Coronary artery (tissue), 2 donors: ENCODE data around the gene TMEM132D.

Experiments
- DNase-seq: peaks from one replicate; pipeline ENCODE4 v3.0.0-alpha.2; 2017; ENCODE audit warnings: low spot score
- H3K27ac ChIP-seq, 2 donors: fragments of 200-600 bp; sonication (generic); one replicate each; pipeline ENCODE4 v1.5.1; 2016 to 2019
- H3K4me3 ChIP-seq: fragments of 200-600 bp; sonication (generic); 2 replicates; pipeline ENCODE4 v1.5.1; 2016; ENCODE audit warnings: mild to moderate bottlenecking, moderate library complexity
- TF ChIP-seq, protein P1 (sequence below): fragments of 200-600 bp; sonication (generic); IDR thresholded peaks from one replicate; pipeline ENCODE4 v1.5.1; 2019; ENCODE audit warnings: antibody characterized with exemption

TMEM132D gene

DNA sequence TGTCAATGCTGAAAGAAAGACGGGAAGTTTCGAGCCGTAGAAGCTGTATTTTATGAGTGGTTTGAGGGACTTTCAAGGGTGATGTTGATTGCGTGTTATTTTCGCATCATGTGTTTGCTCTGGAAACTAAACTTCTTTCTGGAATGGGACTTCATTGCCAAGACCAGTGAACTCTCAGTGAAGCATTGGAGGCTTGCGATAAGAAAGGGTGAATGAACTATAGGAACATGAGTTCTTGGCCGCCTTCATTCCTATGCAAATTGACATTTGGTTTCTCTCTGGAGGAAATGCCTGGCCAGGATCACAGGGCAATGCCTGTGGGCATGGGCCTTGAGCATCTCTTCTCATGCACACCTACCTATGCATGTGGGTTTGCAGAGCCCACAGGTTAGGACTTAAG, 677.8 kb downstream of the TMEM132D start:
- no peak for DNase-seq
- H3K4me3 ChIP-seq = no peak overlapping the region
- TF ChIP-seq, protein P1, sequence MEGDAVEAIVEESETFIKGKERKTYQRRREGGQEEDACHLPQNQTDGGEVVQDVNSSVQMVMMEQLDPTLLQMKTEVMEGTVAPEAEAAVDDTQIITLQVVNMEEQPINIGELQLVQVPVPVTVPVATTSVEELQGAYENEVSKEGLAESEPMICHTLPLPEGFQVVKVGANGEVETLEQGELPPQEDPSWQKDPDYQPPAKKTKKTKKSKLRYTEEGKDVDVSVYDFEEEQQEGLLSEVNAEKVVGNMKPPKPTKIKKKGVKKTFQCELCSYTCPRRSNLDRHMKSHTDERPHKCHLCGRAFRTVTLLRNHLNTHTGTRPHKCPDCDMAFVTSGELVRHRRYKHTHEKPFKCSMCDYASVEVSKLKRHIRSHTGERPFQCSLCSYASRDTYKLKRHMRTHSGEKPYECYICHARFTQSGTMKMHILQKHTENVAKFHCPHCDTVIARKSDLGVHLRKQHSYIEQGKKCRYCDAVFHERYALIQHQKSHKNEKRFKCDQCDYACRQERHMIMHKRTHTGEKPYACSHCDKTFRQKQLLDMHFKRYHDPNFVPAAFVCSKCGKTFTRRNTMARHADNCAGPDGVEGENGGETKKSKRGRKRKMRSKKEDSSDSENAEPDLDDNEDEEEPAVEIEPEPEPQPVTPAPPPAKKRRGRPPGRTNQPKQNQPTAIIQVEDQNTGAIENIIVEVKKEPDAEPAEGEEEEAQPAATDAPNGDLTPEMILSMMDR = no peak

DNA sequence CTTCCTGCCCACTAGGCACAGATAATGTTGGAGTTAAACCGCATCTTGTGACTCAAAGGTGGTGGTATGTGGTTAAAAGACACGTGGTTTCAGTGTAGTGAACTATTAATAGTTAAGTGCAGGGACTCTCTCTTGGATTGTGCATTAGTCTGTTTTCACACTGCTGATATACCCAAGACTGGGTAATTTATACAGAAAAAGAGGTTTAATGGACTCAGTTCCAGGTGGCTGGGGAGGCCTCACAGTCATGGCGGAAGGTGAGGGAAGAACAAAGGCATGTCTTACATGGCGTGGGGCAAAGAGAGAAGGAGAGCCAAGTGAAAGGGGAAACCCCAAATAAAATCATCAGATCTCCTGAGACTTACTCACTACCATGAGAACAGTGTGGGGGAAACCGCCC, 688.3 kb downstream of the TMEM132D start:
- DNase-seq = no peak
- no peak overlapping the region for H3K27ac ChIP-seq
- TF ChIP-seq, protein P1 = no peak
- no peak overlapping the region for H3K4me3 ChIP-seq

More for the DNA sequence above, 677.8 kb downstream of the TMEM132D start:
- H3K27ac ChIP-seq = no peak overlapping the region

DNA sequence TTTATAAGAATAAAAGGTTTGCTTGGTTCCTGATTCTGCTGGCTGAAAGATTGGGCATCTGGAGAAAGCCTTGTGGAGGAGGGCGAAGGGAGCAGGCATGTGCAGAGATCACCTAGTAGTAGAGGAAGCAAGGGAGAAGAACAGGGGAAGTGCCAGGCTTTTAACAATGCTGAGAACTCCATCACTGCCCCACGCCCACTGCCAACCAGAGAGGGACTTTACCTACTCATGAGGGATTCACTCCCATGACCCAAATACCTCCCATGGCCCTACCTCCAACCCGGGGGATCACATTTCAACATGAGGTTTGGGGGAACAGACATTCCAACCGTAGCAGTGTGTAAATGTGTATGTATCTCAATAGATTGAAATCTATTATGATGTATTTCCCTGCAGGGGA, 690.3 kb downstream of the TMEM132D start:
- no peak for DNase-seq
- TF ChIP-seq, protein P1 = no peak
- no peak overlapping the region for H3K27ac ChIP-seq
- no peak overlapping the region for H3K4me3 ChIP-seq

DNA sequence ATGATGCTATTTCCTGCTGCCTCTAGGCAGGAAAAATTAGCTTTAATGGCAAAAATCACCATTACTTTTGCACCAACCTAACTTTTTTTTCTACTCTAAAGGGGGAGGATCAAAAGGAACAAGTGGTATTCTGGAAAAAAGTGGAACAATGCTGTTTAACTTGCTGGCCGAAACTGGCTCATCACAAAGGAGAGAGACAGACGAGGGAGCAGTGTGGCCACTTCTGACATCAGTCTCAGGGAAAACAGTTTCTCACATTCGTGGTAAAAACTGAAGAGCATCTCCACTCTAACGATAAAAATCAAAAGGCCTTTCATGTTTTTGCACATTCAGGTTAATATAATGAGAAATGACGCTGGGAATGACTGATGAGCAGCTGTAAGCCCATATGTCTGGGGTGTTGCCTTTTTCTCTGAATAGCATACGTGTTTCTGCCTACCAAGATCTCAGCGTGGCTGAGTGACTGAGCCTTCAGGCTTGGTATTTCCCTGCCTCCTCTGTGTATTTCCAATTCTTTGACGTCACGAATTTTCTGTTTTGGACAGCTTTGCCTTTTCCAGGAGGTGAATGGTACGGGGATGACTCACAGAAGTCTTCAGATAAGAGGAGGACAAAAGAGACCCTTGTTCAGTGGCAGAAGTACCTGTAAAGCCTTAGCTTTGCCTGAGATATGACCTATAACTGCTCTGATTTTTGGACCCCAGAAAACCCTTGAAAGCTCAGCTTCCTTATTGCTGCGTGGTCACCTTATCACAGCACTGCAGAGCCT, 691.8 kb downstream of the TMEM132D start:
- Histone ChIP-seq H3K4me3 (no peak overlapping the region), H3K27ac (no peak overlapping the region)
- TF ChIP-seq, protein P1 = no peak
- no peak for DNase-seq

DNA sequence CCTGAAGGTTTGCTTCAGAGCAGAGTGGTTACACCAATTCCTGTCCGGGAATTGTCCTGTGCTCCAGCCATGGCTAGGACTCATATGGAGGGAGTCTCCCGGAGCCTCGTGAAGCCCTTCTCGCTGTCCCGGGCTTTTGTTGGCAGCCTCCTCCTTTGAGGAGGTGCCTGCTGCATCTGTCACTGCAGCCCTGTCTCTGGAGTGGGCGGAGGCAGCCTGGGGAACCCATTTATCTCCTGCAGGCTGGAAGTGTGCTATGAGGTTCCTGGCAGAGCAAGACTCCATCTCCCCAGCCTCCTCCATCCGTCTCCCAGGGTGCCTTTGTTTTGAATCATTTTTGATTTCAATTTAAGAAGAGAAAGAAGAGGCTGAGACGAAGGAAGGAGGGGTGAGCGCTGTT, 695.3 kb downstream of the TMEM132D start:
- no peak overlapping the region for H3K4me3 ChIP-seq
- TF ChIP-seq, protein P1 = no peak
- H3K27ac ChIP-seq = no peak overlapping the region
- no peak for DNase-seq

DNA sequence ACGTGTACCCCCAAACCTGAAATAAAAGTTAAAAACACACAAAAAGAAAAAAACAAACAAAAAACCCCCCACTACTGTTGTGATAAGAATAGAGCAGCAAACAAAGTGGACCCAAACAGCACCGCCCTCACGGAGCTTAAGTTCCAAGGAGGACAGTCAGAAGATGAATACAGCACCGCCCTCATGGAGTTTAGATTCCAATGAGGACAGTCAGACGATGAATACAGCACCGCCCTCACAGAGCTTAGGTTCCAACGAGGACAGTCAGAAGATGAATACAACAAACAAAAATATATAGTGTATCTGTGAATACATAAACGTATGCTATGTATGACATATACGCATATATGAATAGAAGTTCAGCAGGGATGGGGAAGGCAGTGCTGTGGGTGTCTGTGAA, 696.7 kb downstream of the TMEM132D start:
- H3K27ac ChIP-seq = no peak overlapping the region
- no peak overlapping the region for H3K4me3 ChIP-seq
- DNase-seq = no peak
- TF ChIP-seq, protein P1 = no peak

DNA sequence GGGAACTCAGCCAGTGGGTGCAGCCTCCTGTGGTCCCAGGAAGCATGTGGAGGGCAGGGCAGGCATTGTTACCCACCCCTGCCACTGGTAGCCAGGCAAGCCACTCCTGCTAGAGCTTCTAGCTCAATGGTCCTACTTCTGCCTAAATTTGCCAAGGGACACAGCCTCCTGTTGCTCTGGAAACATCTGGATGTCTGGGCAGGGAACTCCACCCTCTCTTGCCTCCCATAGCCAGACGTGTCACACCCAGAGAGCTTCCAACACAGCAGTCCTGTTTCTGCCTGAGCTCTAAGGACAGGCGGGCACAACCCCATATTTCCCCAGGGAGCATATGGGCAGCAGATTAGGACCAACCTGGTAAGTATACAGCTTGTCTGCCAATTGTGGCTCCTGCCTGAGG, 700.4 kb downstream of the TMEM132D start:
- TF ChIP-seq, protein P1 = no peak
- Histone ChIP-seq H3K4me3 (no peak overlapping the region), H3K27ac (no peak overlapping the region)
- no peak for DNase-seq
